Ascending aorta (tissue), 2 donors: ENCODE data around the gene SLC9A1. TPM values are rescaled to one million over a fixed set of nuclear protein-coding genes. Genes with fewer than 3 reads are reported as not detected.
"Not testable (repeated sequence)": the region's sequence is repeated elsewhere in the genome, so short reads cannot be mapped to it uniquely, and the experiment has no call there.

Experiments used
- DNase-seq, 2 donors: peaks; one replicate each; pipeline ENCODE4 v3.0.0-alpha.2; 2019; ENCODE audit warnings: low spot score in 2 of 2
- H3K27ac ChIP-seq, 2 donors: fragments of 200-600 bp; sonication (generic); one replicate each; pipeline ENCODE4 v1.5.1; 2016 to 2017; ENCODE audit warnings: mild to moderate bottlenecking in 1 of 2
- H3K27me3 ChIP-seq: fragments of 200-600 bp; sonication (generic); one replicate; pipeline ENCODE4 v1.5.1; 2017
- H3K36me3 ChIP-seq, 2 donors: fragments of 200-600 bp; sonication (generic); one replicate each; pipeline ENCODE4 v1.5.1; 2016
- H3K4me1 ChIP-seq, 2 donors: fragments of 200-600 bp; sonication (generic); one replicate each; pipeline ENCODE4 v1.5.1; 2016 to 2017; ENCODE audit warnings: mild to moderate bottlenecking in 1 of 2
- H3K4me3 ChIP-seq, 2 donors: fragments of 200-600 bp; sonication (generic); one replicate each; pipeline ENCODE4 v1.5.1; 2016 to 2017; ENCODE audit warnings: mild to moderate bottlenecking in 1 of 2
- H3K9me3 ChIP-seq, 2 donors: fragments of 200-600 bp; sonication (generic); one replicate each; pipeline ENCODE4 v1.5.1; 2016
- intact Hi-C: fragments of 100-400 bp; cut with DNase I; formaldehyde crosslinking; loops from one replicate; pipeline ENCODE4 v1.15.1; 2023
- total RNA-seq: library from RNA; depleted of rRNA; stranded (reverse); fragments of >200 nt; gene quantifications from one replicate; pipeline ENCODE4 v1.1.0, GENCODE V29; 2016
- TF ChIP-seq, protein P1 (sequence below), 3 experiments: fragments of 200-600 bp in 2 of 3; fragments of 450-650 bp in 1 of 3; sonication (generic) in 2 of 3; IDR thresholded peaks; one replicate each; pipeline ENCODE4 v1.5.1; 2016 to 2019; ENCODE audit warnings: antibody characterized with exemption in 3 of 3, mild to moderate bottlenecking in 1 of 3, moderate library complexity in 1 of 3

The SLC9A1 gene
- total RNA-seq, 1 donor from 2014 or later = 22.0 TPM

DNA sequence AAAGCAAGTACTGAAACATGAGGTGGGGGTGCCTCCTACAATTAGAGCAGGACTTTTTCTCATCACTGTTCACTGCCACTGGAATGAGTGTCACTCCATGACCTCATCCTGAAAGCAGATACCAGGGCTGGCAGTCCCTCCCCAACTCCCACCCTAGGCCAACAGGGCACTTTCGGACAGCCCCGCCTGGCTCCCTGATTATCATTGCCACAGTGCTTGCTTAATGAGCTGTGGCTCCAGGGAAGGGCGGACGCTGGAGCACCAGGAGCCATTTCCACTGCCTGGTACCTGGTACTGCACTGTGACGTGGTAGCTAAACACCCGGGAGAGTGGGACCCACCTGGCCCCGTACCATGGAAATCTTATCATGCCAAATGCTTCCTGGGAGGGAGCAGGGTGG is 22.3 kb downstream of the SLC9A1 start:
- no peak overlapping the region for H3K27ac ChIP-seq
- H3K27me3 ChIP-seq = no peaks in the 10 kb centered on the region
- H3K4me3 ChIP-seq = no peak overlapping the region
- DNase-seq = no peak
- peaks cover 0 to 3% of the 10 kb centered on the region in 2 donors for H3K36me3 ChIP-seq
- peaks cover 2 to 17% of the 10 kb centered on the region in 2 donors for H3K4me1 ChIP-seq
- intact Hi-C loops = no loop called here
- TF ChIP-seq, protein P1, sequence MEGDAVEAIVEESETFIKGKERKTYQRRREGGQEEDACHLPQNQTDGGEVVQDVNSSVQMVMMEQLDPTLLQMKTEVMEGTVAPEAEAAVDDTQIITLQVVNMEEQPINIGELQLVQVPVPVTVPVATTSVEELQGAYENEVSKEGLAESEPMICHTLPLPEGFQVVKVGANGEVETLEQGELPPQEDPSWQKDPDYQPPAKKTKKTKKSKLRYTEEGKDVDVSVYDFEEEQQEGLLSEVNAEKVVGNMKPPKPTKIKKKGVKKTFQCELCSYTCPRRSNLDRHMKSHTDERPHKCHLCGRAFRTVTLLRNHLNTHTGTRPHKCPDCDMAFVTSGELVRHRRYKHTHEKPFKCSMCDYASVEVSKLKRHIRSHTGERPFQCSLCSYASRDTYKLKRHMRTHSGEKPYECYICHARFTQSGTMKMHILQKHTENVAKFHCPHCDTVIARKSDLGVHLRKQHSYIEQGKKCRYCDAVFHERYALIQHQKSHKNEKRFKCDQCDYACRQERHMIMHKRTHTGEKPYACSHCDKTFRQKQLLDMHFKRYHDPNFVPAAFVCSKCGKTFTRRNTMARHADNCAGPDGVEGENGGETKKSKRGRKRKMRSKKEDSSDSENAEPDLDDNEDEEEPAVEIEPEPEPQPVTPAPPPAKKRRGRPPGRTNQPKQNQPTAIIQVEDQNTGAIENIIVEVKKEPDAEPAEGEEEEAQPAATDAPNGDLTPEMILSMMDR (IDR thresholded peaks at IDR 0.05) = no peak
- no peaks in the 10 kb centered on the region for H3K9me3 ChIP-seq

DNA sequence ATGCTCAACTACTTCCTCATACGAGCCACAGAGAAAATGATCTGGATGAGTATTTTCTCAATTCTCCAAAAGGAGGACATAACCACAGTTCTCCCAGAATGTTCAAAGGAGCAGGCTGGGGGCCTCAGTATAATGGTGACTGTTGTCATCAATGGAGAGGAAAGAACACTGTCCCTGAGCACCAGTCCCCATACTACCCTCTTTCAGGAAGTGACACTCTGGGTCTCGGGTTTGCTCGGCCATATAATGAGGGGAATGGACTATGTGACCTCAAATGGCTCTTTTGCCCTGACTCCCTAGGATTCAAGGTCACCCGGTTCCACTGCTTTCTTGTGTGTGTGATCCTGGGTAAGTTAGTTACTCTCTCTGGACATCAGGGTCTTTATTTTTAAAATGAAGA is 22.8 kb downstream of the SLC9A1 start:
- intact Hi-C loops = no loop called here
- no peaks in the 10 kb centered on the region for H3K9me3 ChIP-seq
- H3K27ac ChIP-seq = no peak overlapping the region
- H3K4me3 ChIP-seq = no peak overlapping the region
- H3K36me3 ChIP-seq = peaks cover 0 to 3% of the 10 kb centered on the region in 2 donors
- no peak for DNase-seq
- TF ChIP-seq, protein P1 (IDR thresholded peaks at IDR 0.05) = no peak
- no peaks in the 10 kb centered on the region for H3K27me3 ChIP-seq
- H3K4me1 ChIP-seq = peaks cover 2 to 16% of the 10 kb centered on the region in 2 donors

DNA sequence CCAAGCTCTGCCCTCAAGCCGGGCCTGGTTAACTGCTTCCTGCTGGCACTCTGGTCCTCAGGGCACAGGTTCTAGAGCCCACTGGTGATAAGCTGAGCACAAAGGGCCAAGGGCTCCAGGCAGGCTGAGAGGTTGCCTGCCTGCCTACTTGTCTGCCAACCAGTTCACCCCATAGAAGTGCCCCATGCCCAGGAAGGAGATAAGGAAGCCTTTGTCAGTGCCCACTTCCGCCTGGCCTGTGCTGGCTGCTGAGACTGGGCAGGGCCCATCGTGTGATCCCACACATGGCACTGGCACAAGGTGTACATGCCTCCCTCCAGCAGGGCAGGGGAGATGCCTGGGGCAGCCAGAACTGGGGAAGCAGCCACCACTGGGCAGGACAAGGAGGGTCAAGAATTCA is 24.1 kb downstream of the SLC9A1 start:
- Histone ChIP-seq H3K9me3 (no peaks in the 10 kb centered on the region), H3K4me1 (peaks cover 0 to 8% of the 10 kb centered on the region in 2 donors), H3K36me3 (peaks cover 0 to 3% of the 10 kb centered on the region in 2 donors), H3K27me3 (no peaks in the 10 kb centered on the region), H3K27ac (no peak overlapping the region), H3K4me3 (no peak overlapping the region)
- intact Hi-C loops = no loop called here
- no peak for DNase-seq
- TF ChIP-seq, protein P1 (IDR thresholded peaks at IDR 0.05) = no peak

DNA sequence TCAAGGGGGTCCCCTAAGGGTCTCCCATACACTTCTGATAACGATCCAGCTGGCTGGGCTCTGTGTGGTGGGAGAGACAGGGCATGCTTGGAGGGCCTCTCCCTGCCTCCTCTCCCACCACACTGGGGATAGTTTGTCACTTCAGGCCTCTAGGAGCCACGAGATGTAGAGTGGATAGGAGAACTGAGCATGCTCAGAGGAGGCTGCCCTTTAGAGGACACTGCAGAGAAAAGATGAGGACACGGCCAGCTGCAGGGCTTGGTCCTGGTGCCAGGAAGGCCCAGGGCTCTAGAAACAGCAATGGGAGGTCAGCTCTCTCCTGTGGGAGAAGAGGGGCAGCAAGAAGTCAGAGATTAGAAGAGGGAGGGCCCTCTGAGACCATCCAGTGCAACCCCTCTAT is 25.7 kb downstream of the SLC9A1 start:
- Histone ChIP-seq H3K4me1 (peaks cover 0 to under 1% of the 10 kb centered on the region in 2 donors), H3K4me3 (no peak overlapping the region), H3K27me3 (no peaks in the 10 kb centered on the region), H3K36me3 (peaks cover 0 to 3% of the 10 kb centered on the region in 2 donors), H3K9me3 (no peaks in the 10 kb centered on the region), H3K27ac (no peak overlapping the region)
- intact Hi-C loops = no loop called here
- TF ChIP-seq, protein P1 (IDR thresholded peaks at IDR 0.05) = no peak
- DNase-seq = no peak

- TF ChIP-seq, protein P1 (IDR thresholded peaks at IDR 0.05) = no peak
- H3K4me3 ChIP-seq = no peak overlapping the region
- DNase-seq = no peak
- H3K27me3 ChIP-seq = no peaks in the 10 kb centered on the region
- intact Hi-C loops = no loop called here
- H3K36me3 ChIP-seq = peaks cover 0 to 3% of the 10 kb centered on the region in 2 donors
- H3K4me1 ChIP-seq = peaks cover 2 to 7% of the 10 kb centered on the region in 2 donors
- no peaks in the 10 kb centered on the region for H3K9me3 ChIP-seq
- no peak overlapping the region for H3K27ac ChIP-seq
Observed at GRCh38 chr1:27127419-27127818, 27.5 kb downstream of the SLC9A1 start.

DNA sequence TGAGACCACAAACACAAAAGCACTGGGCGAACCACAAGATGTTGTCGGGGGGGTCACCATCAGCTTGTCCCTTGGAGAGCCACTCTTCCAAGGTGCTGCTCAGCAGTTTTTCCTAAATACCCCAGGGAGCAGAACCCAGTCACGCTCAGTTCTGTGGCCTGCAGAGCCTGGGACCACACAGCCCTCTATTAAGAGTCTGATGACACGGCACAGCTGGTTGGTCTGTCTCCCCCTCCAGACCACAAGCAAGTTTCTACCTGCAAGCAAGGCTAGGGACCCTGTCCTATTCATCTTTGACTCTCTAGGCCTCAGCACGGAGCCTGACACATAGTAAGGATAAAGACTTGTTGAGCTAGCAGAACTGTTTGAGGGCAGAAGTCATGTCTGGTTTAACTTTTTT is 28.5 kb downstream of the SLC9A1 start:
- no peaks in the 10 kb centered on the region for H3K27me3 ChIP-seq
- H3K9me3 ChIP-seq = no peaks in the 10 kb centered on the region
- peaks cover 4 to 12% of the 10 kb centered on the region in 2 donors for H3K4me1 ChIP-seq
- intact Hi-C loops = no loop called here
- no peak for DNase-seq
- TF ChIP-seq, protein P1 (IDR thresholded peaks at IDR 0.05) = no peak
- H3K27ac ChIP-seq = no peak overlapping the region
- peaks cover 0 to 3% of the 10 kb centered on the region in 2 donors for H3K36me3 ChIP-seq
- no peak overlapping the region for H3K4me3 ChIP-seq

- H3K9me3 ChIP-seq, H3K36me3 ChIP-seq, H3K27me3 ChIP-seq, H3K4me3 ChIP-seq, intact Hi-C loops, DNase-seq, H3K27ac ChIP-seq: not testable (repeated sequence)
- H3K4me1 ChIP-seq = peaks cover 6 to 13% of the 10 kb centered on the region in 2 donors
Observed at GRCh38 chr1:27125125-27125524, 29.8 kb downstream of the SLC9A1 start.
